Kidney capillary endothelial cell (primary cell): ENCODE results near the gene PGF.
"Not testable (repeated sequence)": the region's sequence is repeated elsewhere in the genome, so short reads cannot be mapped to it uniquely, and the experiment has no call there.

Source experiments
- DNase-seq: peaks from one replicate; pipeline ENCODE4 v3.0.0-alpha.2; 2018; ENCODE audit warnings: low spot score

Gene PGF

DNA sequence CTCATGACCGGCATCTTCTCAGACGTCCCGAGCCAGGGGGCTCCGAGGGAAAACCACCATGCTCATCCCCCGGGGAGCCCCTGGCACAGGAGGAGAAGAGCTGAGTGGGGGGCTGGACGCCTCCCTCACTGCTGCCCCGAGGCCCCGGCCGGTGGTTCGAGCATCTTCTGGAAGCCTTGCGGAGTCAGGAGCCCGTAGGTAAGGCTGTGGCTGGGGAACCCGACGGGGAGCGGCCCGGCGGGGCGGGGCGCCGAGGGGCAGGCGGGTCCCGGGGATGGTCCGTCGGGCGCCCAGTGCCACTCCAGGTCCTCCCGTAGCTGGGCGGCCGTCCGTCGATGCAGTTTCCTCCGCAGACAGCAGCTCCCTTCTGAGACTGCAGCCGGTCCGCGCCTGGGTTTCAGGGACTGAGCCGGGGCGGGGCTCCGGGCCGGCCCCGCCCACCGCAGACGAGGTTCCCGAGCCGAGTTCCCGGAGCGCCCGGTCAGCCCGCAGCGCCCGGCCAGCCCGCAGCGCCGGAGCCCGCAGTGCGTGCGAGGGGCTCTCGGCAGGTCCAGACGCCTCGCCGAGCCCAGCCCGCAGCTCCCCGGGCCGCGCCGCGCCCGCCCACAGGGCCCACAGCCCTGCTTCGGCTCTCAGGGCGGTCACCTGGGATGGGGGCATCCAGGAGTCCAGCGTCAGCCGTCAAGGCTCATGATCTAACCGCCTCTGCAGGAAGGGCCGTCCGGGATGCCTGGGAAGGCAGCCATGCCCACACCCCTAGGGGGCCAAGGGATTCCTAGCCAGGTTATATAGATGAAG, at the start of gene PGF:
PGF (minus strand) TSS at position 369 of the 798 bp plus-strand sequence; CDS start at position 14, 355 bp downstream.
- no peak for DNase-seq

DNA sequence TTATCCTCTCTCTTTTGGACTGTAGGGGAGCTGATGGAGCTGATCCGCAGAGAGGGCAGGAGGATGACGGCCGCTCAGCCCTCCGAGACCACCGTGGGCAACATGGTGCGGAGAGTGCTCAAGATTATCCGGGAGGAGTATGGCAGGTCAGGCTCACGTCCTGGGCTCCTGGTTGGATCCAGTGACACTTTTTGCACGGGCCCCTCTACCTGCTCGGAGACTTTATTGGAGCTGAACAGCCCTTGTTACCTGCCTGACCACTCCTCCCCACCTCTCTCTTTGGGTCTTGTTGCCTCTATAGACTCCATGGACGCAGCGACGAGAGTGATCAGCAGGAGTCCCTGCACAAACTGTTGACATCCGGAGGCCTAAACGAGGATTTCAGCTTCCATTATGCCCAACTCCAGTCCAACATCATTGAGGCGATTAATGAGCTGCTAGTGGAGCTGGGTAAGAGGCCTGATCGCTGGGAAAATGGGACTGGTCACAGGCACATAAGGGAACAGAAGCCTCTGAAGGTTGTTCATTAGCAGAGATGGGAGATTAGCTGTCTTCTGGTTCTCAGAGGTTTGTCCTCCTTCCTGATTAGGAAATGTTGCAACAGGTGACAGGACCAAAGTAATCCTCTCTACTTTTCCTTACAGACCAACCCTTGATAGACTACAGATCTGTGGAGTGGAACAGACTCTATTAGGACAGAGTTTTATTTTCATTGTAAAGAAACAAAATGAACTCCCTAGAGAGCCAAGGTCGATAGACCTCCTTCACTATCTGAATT, 48.0 kb upstream of the PGF start:
- no peak for DNase-seq

DNA sequence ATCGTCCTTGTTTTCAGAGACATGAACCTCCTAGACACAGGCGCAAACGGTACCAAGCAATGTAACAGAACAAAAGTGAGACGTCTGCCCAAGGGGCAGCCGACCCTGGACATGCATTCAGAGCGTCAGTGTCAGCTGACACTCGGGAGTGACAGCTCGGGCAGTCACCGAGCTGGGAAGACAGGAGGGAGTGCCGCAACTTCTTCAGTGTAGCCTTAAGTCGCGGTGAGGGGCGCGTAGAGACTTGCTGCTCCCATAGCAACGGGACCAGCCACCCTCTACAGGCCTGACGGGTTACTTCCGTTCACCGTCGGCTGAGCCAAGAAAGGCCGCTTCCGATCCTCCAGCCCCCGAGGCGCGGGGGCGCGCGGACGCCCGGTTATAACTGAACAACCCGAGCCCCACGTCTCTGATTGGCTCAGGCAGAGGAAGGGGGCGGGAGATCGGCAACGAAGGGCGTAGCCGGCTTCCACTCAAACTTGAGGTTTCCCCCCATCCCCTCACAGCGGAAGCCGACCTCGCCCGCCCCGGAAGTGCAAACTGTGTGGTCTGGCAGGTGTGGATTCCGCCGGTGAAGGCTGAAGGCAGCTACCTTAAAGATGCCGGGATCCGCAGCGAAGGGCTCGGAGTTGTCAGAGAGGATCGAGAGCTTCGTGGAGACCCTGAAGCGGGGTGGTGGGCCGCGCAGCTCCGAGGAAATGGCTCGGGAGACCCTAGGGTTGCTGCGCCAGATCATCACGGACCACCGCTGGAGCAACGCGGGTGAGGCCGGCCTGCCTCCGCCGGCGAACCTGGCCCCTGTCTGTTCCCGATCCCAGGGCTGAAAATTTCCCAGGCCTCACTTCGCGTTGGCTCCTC, 47.2 kb upstream of the PGF start, which contains the start of gene EIF2B2:
EIF2B2 (plus strand) TSS at position 530 of the 858 bp plus-strand sequence; CDS start at position 600, 70 bp downstream.
- peak; percentile 94 for DNase-seq

DNA sequence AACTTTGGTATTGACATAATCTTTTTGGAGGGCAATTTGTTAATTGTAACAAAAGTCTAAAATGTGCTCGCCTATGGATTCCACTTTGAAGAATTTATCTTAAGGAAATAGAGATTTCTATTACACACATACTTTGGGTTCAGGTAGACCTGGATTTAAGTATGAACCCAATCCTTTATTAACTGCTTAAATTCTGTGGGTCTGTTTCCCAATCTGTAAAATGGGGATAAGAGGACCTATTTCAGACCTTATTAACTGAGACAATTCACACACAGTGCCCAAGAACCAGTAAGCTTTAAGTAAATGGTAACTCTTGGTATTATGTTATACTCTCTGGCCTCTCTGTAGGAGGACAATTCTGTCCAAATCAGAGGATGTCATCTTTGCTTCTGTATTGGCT, 46.5 kb upstream of the PGF start:
- DNase-seq = no peak

DNA sequence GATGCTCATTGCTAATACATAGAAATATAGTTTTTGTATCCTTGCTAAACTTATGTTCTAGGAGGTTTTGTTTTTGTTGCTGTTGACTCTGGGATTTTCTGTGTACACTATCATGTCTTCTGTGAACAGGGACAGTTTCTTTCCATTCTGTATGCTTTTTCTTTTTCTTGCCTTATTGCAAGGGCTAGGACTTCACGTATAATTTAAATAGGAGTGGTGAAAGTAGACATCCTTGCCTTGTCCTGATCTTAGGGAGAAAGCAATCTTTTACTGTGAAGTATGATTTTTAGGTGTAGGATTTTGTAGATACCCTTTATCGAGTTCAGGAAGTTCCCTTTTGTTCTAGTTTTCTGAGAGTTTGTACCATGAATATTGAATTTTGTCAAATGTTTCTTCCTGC, 45.9 kb upstream of the PGF start:
- DNase-seq = no peak

DNA sequence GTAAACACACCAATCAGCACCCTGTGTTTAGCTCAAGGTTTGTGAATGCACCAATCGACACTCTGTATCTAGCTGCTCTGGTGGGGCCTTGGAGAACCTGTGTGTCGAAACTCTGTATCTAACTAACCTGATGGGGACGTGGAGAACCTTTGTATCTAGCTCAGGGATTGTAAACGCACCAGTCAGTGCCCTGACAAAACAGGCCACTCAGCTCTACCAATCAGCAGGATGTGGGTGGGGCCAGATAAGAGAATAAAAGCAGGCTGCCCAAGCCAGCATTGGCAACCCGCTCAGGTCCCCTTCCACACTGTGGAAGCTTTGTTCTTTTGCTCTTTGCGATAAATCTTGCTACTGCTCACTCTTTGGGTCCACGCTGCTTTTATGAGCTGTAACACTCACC, 40.4 kb upstream of the PGF start:
- DNase-seq = not testable (repeated sequence)

DNA sequence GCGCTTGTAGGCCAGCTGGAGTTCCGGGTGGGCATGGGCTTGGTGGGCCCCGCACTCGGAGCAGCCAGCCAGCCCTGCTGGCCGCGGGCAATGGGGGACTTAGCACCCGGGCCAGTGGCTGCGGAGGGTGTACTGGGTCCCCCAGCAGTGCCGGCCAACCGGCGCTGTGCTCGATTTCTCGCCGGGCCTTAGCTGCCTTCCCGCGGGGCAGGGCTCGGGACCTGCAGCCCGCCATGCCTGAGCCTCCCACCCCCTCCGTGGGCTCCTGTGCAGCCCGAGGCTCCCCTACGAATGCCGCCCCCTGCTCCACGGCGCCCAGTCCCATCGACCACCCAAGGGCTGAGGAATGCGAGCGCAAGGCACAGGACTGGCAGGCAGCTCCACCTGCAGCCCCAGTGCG, 38.8 kb upstream of the PGF start:
- not testable (repeated sequence) for DNase-seq

DNA sequence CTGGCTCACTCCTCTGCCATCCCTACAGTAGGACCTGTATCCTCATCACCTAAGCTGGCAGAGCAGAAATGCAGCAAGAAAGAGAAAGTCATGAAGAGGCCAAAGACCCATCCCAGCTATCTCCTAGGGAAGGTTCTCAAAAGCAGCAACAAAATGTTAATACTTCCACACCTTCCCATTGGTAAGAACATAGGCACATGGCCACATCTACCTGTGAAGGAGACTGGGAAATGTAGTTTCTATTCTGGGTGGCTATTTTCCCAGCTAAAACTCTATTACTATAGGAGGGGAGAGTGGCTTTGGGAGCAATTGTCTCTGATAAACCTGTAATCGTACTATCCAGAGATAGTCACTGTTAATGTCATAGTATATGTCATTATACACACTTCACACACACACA, 33.6 kb upstream of the PGF start:
- no peak for DNase-seq

DNA sequence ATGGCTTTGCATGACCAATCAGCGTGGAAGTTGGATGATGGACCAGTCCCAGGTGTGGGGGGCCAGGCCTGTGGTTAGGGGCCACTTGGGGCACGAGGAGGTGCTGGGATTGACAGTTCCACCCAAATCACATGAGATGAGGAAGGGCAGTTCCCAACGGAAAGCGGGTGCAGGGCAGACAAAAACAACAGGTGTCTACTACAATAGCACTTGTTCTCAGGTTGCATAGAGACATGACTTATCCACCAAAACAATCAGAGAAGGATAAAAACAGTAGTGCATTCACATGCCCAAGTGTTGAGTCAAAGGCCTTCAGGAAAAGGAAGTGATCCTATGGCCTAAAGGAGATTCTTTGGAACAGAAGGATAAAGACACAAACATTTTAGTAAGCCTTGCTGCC, 32.7 kb upstream of the PGF start:
- peak; percentile 97 for DNase-seq

DNA sequence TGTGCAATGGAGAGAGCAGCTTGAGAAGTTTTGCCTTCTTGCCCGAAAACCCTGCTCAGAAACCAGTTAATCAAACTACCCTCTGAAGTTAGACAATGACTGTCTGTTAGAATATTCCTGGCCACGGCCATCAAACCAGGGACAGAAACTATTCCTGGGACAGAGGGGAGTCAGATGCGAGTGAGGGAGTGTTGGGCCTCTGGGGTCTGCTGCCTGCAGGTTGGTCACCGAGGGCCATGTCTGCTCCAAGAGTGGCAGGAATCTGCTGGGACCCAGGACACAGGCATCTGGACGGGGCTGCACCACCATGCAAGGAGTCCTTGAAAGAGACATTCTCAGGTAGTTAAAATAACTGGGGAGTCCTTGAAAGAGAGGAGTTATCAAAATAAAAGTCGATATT, 30.4 kb upstream of the PGF start:
- no peak for DNase-seq

DNA sequence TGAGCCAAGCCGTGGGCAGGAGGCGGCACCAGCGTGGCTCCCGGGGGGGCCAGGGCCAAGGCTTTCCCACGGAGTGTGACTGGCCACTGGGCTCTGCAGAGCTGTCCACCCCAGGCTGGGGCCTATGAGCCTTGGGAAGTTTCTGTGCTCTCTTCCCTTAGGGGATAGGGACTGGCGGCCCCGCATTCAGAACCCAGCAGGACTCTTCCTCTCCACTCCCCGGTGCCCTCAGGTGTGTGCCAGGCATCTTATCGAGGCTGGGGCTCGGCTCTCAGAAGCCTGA, 29.6 kb upstream of the PGF start:
- DNase-seq = no peak

DNA sequence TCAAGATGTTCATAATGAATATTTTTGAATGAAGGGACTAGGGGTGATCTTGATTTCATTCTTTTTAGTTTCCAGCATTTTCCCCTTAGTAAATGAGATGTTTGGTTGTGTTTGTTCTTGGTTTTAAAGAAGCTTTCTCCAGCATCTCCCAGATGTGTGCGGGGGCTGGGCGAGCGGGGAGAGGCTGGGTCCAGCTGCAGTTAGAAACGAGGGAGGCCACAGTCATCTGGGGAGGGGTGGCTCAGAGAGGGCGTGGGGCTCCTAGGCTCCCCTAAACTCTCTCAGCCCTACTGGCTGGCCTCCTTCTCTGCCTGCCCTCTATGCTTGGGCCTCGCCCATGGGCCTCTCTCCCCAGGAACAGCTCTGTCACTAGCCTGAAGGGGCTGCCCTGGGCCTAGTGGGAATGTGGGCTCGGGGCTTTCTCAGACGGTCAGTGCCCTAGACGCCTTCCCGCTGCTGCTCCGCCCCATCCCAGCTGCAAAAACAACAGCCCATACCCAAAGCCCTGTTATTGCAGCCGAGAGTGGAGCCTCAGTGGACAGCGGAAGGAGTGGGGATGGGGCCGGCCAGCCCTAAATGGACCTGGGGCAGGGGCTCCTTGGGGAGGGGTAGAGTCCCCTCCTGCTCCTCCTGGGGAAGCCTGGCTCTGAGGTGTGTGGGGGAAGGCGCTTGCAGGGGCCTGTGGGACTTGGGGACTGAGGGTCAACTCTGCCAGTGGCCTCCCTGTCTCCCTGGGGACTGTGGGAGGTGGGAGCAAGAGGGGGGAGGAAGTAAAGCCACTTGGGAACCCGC, 29.0 kb upstream of the PGF start:
- DNase-seq = no peak

DNA sequence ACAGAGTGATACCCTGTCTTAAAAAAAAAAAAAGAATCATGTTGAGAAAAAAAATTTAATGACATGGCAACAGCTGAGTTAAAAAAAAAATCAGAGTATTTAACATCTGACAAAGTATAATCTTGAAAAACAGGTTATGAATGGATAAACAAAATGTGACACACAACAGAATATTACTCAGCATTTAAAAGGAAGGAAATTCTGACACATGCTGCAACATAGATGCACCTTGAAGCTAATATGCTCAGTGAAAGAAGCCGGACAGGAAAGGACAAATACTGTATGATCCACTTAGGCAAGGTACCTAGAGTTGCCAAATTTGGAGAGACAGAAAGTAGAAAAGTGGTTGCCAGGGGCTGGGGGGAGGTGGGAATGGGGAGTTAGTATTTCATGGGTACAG, 27.9 kb upstream of the PGF start:
- DNase-seq = peak; percentile 88

DNA sequence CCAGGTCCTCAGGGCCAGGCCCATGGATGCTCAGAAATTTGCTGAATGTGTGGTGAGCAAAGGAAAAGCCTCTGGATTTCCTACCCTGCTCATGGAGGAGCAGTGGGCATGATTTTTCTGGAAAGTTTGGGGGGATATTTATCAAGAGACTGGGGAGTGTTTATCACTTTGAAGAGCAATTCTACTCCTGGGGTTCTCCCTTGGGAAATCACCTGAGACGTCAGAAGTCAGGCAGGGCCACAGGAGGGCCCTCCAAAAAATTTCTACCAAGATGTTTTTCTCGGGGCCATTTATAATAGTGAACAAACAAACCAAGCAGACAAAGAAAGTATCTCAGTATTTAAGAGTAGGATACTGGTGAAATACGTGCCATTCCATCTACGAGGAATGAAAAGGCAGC, 27.3 kb upstream of the PGF start:
- DNase-seq = no peak

DNA sequence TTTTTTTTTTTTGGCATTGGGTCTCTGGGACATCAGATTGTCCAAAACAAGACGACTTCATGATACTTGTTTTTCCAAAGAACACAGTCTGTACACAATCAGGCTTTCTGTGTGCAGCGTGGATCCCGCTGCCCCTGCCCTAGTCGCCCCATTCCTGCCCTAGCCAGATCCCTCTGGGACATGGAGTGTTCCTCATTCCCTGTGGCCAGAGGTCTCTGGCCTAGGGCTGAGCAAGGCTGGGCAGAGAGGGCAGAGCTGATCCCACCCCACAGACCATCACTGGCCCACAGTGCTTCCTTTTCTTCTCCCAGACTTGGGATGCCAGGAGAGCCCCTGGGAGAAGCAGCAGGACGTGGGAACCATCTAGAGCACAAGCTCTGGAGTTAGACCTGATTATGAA, 26.4 kb upstream of the PGF start:
- DNase-seq = no peak

DNA sequence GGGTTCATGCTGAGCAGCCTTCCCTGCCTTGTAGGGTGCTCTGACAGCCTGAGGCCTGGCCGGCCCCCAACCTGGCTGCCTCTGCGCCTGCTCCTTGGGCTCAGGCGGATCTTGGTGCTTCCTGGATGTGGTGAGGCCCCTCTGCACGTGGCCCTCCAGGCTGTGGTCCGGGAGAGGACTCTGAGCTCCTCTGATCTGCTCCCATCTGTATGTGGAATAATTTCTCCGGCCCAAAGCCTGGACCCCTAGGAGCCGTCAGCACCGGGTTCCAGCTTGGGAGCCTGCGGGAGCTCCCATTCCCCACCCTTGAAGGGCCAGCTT, 26.0 kb upstream of the PGF start:
- no peak for DNase-seq

DNA sequence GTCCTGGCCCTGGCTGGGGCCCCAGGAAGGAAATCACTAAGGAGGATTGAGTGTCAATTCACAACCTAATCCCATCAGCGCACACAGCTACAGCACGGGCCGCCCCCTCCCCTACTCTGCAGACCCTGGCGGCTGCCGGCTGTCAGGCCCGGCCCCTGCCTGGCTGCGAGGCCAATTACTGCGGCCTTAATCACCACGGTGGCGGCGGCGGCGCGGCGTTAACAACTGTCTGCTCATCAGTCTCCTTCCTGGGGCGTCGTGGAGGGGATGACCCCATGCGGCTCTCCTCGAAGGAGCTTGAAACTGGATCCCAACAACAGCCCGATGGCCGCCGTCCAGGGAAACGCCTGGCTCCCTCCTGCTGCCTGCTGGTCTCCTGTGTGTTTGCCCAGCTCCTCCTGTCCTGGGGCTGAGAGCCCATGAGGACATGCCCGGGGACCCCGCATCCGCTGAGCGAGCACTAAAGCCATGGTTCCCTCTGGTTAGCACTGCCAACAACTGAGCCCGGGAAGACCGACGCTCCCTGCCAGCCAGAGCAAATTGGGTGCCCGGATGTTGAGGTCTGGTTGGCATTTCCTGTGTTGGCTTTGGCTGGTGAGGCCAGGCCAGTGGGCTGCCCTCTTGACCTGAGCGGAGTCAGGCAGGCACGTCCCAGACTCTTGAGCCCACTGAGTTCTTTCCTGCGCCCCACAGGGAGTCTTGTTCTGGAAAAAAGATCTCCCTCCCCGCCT, 25.5 kb upstream of the PGF start:
- peak; percentile 88 for DNase-seq

DNA sequence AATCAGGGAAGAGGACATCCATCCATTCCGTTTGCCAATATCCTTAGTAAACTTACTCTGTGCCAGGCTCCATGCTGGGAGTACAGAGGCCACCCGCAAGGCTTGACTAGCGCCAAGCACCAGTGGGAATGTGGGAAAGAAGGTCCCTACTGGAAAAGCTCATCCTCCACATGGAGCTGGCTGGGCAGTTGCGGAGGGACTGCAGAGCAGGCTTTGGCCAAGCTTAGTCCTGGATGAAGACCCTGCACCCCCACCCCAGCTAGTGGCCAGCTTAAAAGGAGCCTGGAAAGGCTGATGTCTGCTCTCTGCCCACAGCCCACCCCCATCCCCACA, 25.0 kb upstream of the PGF start:
- no peak for DNase-seq

DNA sequence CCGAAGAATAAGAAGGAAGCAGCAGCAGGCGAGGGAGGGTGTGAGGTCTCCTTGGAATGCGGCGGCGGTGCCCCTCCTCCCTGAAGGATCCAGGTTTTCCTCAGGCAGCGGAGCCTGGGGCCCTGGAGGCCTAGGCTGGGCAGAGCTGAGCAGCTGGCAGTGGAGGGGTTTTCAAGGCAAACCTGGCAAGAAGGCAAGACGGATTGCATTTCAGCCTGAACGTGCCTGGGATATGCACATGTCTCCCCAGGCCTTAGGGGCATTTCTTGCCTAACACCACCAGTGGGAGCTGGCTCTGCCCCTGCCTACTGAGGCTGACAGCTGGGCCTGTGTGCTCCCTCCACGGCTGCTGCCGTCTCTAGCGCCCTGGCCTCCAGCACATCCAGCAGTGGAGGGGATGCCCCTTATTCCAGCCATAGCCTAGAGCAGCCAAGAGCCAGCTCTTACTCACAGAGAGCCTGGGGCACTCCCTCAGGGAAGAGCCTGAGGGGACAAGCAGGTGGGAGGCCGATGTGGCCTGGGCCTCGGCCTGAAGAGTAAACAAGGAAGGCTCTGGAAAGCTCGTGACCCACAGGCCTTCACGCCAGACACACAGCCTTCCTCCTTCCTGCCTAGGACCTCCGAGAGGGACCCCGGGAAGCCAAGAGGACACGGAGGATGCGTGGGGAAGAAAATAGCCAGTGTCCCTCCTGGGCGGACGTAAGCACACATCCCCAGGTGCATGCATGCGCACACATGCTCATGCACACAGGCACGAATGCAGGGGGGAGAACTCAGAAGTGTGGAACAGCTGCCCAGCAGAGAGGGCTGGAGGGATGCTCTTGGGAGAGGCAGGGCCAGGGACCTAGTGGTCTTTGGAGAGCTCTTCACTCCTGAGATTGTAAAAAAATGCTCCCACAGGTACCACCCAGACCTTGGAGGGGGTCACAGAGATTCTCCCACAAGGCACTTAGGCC, 24.3 kb upstream of the PGF start:
- DNase-seq = no peak

DNA sequence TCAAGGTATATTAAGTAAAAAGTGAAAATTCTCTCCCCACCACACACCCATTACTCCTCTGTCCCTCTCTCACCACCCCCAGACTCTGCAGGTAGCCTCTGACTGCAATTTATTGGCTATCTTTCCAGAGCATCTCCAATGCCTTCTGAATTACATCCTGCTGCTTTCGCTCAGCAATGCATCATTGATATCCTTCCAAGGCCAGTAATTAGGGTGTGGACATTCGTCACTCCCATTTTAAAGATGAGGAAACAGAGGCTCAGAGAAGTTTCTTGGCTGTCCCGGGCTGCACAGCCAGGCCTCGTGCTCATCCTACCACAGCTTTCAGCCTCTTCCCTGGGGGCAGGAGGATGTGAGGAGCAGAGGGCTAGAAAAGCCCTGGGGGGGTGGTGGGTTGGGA, 23.6 kb upstream of the PGF start:
- DNase-seq = no peak
